Astrocyte of the spinal cord (primary cell): ENCODE results near the gene SH2D2A.

Experiments
- DNase-seq: peaks from one replicate; pipeline ENCODE4 v3.0.0; 2011; ENCODE audit warnings: low read depth, low spot score
- H3K4me3 ChIP-seq: 2 replicates; pipeline ENCODE4 v1.5.1; 2011; ENCODE audit warnings: low read depth, mild to moderate bottlenecking, low read length, moderate library complexity
- CTCF ChIP-seq: IDR thresholded peaks from 2 replicates; pipeline ENCODE4 v1.5.1; 2012; ENCODE audit warnings: low read depth, mild to moderate bottlenecking, low read length, inconsistent platforms
- in situ Hi-C: cut with HindIII; loops from 2 replicates; pipeline ENCODE4 v1.10.0; 2017; ENCODE audit warnings: low sequenced_read_pairs

The SH2D2A gene

GRCh38 chr1:156789621-156790318, 26.9 kb downstream of the SH2D2A start:
- in situ Hi-C loops, result no loop called here
- no peak overlapping the region for H3K4me3 ChIP-seq
- DNase-seq, result no peak
- no peak for TF ChIP-seq CTCF

GRCh38 chr1:156788136-156788535, 28.5 kb downstream of the SH2D2A start:
- in situ Hi-C loops, result no loop called here
- TF ChIP-seq CTCF, result no peak

GRCh38 chr1:156786640-156787039, 30.0 kb downstream of the SH2D2A start:
- DNase-seq, result no peak
- in situ Hi-C loops, result no loop called here
- no peak for TF ChIP-seq CTCF
- no peak overlapping the region for H3K4me3 ChIP-seq

More at GRCh38 chr1:156788136-156788535, 28.5 kb downstream of the SH2D2A start:
- no peak for DNase-seq
- no peak overlapping the region for H3K4me3 ChIP-seq

- TF ChIP-seq CTCF, result no peak
- in situ Hi-C loops, result no loop called here
- H3K4me3 ChIP-seq, result no peak overlapping the region
- DNase-seq, result no peak
Observed at GRCh38 chr1:156785458-156785857, 31.2 kb downstream of the SH2D2A start.

GRCh38 chr1:156781585-156782186, 35.0 kb downstream of the SH2D2A start:
- in situ Hi-C loops, result no loop called here
- peak; percentile 38 for DNase-seq
- no peak overlapping the region for H3K4me3 ChIP-seq
- TF ChIP-seq CTCF, result no peak

GRCh38 chr1:156777573-156777972, 39.1 kb downstream of the SH2D2A start:
- no peak for TF ChIP-seq CTCF
- no peak overlapping the region for H3K4me3 ChIP-seq
- in situ Hi-C loops, result no loop called here
- DNase-seq, result no peak
